ENCODE results near the gene CBX8. TPM values are rescaled to one million over a fixed set of nuclear protein-coding genes. Genes with fewer than 3 reads are reported as not detected.

Gene CBX8
- total and polyA plus RNA-seq, 2 of the 13 experiments (the other 11 are each of a cell fraction or from before 2014, with no cell fraction given): 0.34 to 12.6 TPM

GRCh38 chr17:79836972-79837887 lies 40.4 kb upstream of the CBX8 start (continued):
- TF ChIP-seq ZNF142 (CRISPR knock-in tag; IDR thresholded peaks at IDR 0.05): no peak
- no peak for TF ChIP-seq ZBTB26 (CRISPR knock-in tag; IDR thresholded peaks at IDR 0.05; ENCODE audit: borderline replicate concordance)
- no peak for TF ChIP-seq ZBTB7A (CRISPR knock-in tag; IDR thresholded peaks at IDR 0.05)
- TF ChIP-seq MAFG (CRISPR knock-in tag; IDR thresholded peaks at IDR 0.05): no peak
- TF ChIP-seq ZNF44 (CRISPR knock-in tag; IDR thresholded peaks at IDR 0.05): 0 out of 2 replicates have a peak, but pooled peaks have one; percentile 76
- no peak for TF ChIP-seq ZFP36L2 (CRISPR knock-in tag; IDR thresholded peaks at IDR 0.05)
- no peak for TF ChIP-seq SETDB1 (CRISPR knock-in tag; IDR thresholded peaks at IDR 0.05; ENCODE audit: borderline replicate concordance)
- no peak for TF ChIP-seq GZF1 (CRISPR knock-in tag; IDR thresholded peaks at IDR 0.05)
- peak; percentile 20; the same call in 1 of the 2 replicates for TF ChIP-seq BORCS8-MEF2B (CRISPR knock-in tag; IDR thresholded peaks at IDR 0.05)
- no peak for TF ChIP-seq ZNF205 (CRISPR knock-in tag; IDR thresholded peaks at IDR 0.05)
- no peak for TF ChIP-seq ZNF33A (CRISPR knock-in tag; IDR thresholded peaks at IDR 0.05; ENCODE audit: borderline replicate concordance)
- no peak for TF ChIP-seq THAP7 (CRISPR knock-in tag; IDR thresholded peaks at IDR 0.05)
- no peak for TF ChIP-seq ZNF207 (IDR thresholded peaks at IDR 0.05; ENCODE audit: borderline replicate concordance)
- TF ChIP-seq ZNF773 (CRISPR knock-in tag; IDR thresholded peaks at IDR 0.05; ENCODE audit: borderline replicate concordance): no peak
- TF ChIP-seq ZNF737 (CRISPR knock-in tag; IDR thresholded peaks at IDR 0.05; ENCODE audit: borderline replicate concordance): no peak
- peak; percentile 45; the same call in 1 of the 2 replicates for TF ChIP-seq TAF1 (CRISPR knock-in tag; IDR thresholded peaks at IDR 0.05)
- TF ChIP-seq ZNF740 (CRISPR knock-in tag; IDR thresholded peaks at IDR 0.05): no peak; the same call in 1 of the 2 replicates
- TF ChIP-seq JUNB (CRISPR knock-in tag; IDR thresholded peaks at IDR 0.05; ENCODE audit: borderline replicate concordance): no peak
- TF ChIP-seq YEATS2 (CRISPR knock-in tag; IDR thresholded peaks at IDR 0.05; ENCODE audit: borderline replicate concordance): no peak
- TF ChIP-seq KDM4B (CRISPR knock-in tag; IDR thresholded peaks at IDR 0.05): no peak
- TF ChIP-seq ZNF530 (CRISPR knock-in tag; IDR thresholded peaks at IDR 0.05; ENCODE audit: low read depth): no peak

All from HepG2 (cell line).